Measurements from ENCODE around the gene ALKBH4. TPM values are rescaled to one million over a fixed set of nuclear protein-coding genes. Genes with fewer than 3 reads are reported as not detected.

ALKBH4 gene
- total and polyA plus RNA-seq, 11 donors, result 4.9 to 19.4 (median 6.8) TPM

- intact Hi-C loops (cut with DNase I), result loop anchor here in 1 of 10 donors (5.0 kb wide), 1 partner anchor 49 kb away; no protein-coding TSS in a partner anchor
- Histone ChIP-seq H3K36me3 (peaks cover 0 to 98% (median 73%) of the 10 kb centered on the region in 9 donors), H3K27me3 (no peaks in the 10 kb centered on the region), H3K4me1 (peaks cover 0 to 26% (median 0%) of the 10 kb centered on the region in 12 donors), H3K4me3 (no peak overlapping the region), H3K27ac (no peak overlapping the region), H3K9me3 (no peaks in the 10 kb centered on the region)
- 95 to 99% (median 96%) methylated on average over 5 of the region's 5 CpGs for WGBS, 4 donors
- ATAC-seq (no peak), DNase-seq (no peak)
- TF ChIP-seq POLR2A (IDR thresholded peaks at IDR 0.05) (no peak), CTCF (IDR thresholded peaks at IDR 0.05) (no peak)
Observed at GRCh38 chr7:102418592-102418991, 46.1 kb downstream of the ALKBH4 start.

- no peak overlapping the region for H3K4me3 ChIP-seq
- whole genome bisulfite sequencing, 4 donors, result 84 to 86% (median 86%) methylated on average over 3 of the region's 3 CpGs
- no peak overlapping the region for H3K27ac ChIP-seq
- DNase-seq, result no peak
- H3K36me3 ChIP-seq, result peaks cover 0 to 94% (median 79%) of the 10 kb centered on the region in 9 donors
- intact Hi-C loops (cut with DNase I), result loop anchor here in 1 of 10 donors (5.0 kb wide), 1 partner anchor 50 kb away; no protein-coding TSS in a partner anchor
- TF ChIP-seq CTCF (IDR thresholded peaks at IDR 0.05) (no peak), POLR2A (IDR thresholded peaks at IDR 0.05) (no peak)
- H3K4me1 ChIP-seq, result peaks cover 0 to 26% (median 6%) of the 10 kb centered on the region in 12 donors
- ATAC-seq, result no peak
- no peaks in the 10 kb centered on the region for H3K27me3 ChIP-seq
- H3K9me3 ChIP-seq, result no peaks in the 10 kb centered on the region
Observed at GRCh38 chr7:102417105-102417504, 47.6 kb downstream of the ALKBH4 start.

- no peak for TF ChIP-seq POLR2A (IDR thresholded peaks at IDR 0.05)
- TF ChIP-seq CTCF (IDR thresholded peaks at IDR 0.05), result no peak
- H3K27ac ChIP-seq, result peak overlapping the region in 1 of 12 donors; percentile 81
- H3K4me1 ChIP-seq, result peaks cover 0 to 26% (median 6%) of the 10 kb centered on the region in 12 donors
- H3K27me3 ChIP-seq, result no peaks in the 10 kb centered on the region
- 87 to 96% (median 94%) methylated on average over 6 of the region's 6 CpGs for WGBS, 4 donors
- H3K36me3 ChIP-seq, result peaks cover 0 to 94% (median 79%) of the 10 kb centered on the region in 9 donors
- H3K9me3 ChIP-seq, result no peaks in the 10 kb centered on the region
- DNase-seq (no peak), ATAC-seq (no peak)
- H3K4me3 ChIP-seq, result no peak overlapping the region
- intact Hi-C loops (cut with DNase I), result loop anchor here in 1 of 10 donors (5.0 kb wide), 1 partner anchor 51 kb away; no protein-coding TSS in a partner anchor
Observed at GRCh38 chr7:102416406-102416805, 48.3 kb downstream of the ALKBH4 start.

GRCh38 chr7:102415685-102416225 lies 48.9 kb downstream of the ALKBH4 start:
- DNase-seq, result no peak
- H3K36me3 ChIP-seq, result peaks cover 0 to 94% (median 79%) of the 10 kb centered on the region in 9 donors
- intact Hi-C loops (cut with DNase I), result loop anchor here in 1 of 10 donors (5.0 kb wide), 1 partner anchor 52 kb away; no protein-coding TSS in a partner anchor

More at GRCh38 chr7:102415685-102416225, 48.9 kb downstream of the ALKBH4 start:
- no peaks in the 10 kb centered on the region for H3K9me3 ChIP-seq
- H3K4me1 ChIP-seq, result peaks cover 0 to 21% (median 6%) of the 10 kb centered on the region in 12 donors
- peak overlapping the region in 1 of 12 donors; percentile 81 for H3K27ac ChIP-seq
- no peaks in the 10 kb centered on the region for H3K27me3 ChIP-seq
- TF ChIP-seq CTCF (IDR thresholded peaks at IDR 0.05), result no peak
- no peak for TF ChIP-seq POLR2A (IDR thresholded peaks at IDR 0.05)
- 80 to 90% (median 82%) methylated on average over 12 of the region's 12 CpGs for WGBS, 4 donors
- ATAC-seq, result peak in 2 of 4 donors; percentile 18 to 21
- no peak overlapping the region for H3K4me3 ChIP-seq

Measured in heart left ventricle (tissue), 16 donors.